GM18868 (cell line): ENCODE measurements around the gene ZNF773.
"Not testable (repeated sequence)": the region's sequence is repeated elsewhere in the genome, so short reads cannot be mapped to it uniquely, and the experiment has no call there.

Source experiments
- ATAC-seq: cut with Tn5 transposase; IDR thresholded peaks from one replicate; pipeline ENCODE4 v1.9.1; 2021; ENCODE audit warnings: mild to moderate bottlenecking, moderate library complexity; ENCODE audit not compliant: unreplicated experiment

The ZNF773 gene

GRCh38 chr19:57499680-57500395, at the start of gene ZNF773:
Gene ZNF773 (plus strand): TSS chr19:57499938. CDS start chr19:57500081, 143 bp downstream.
- ATAC-seq: peak; percentile 98

GRCh38 chr19:57452307-57452706, 47.4 kb upstream of the ZNF773 start:
- no peak for ATAC-seq

- ATAC-seq: no peak
Observed at GRCh38 chr19:57465680-57466381, 33.9 kb upstream of the ZNF773 start.

GRCh38 chr19:57466489-57466888, 33.2 kb upstream of the ZNF773 start:
- no peak for ATAC-seq

GRCh38 chr19:57473646-57474045, 26.1 kb upstream of the ZNF773 start:
- ATAC-seq: no peak

GRCh38 chr19:57477191-57478008, 22.3 kb upstream of the ZNF773 start, which contains the start of gene ZNF772:
Gene ZNF772 (minus strand): TSS chr19:57477566. CDS start chr19:57477309, 257 bp downstream.
- ATAC-seq: peak; percentile 95

- peak; percentile 95 for ATAC-seq
Observed at GRCh38 chr19:57487477-57488298, 12.1 kb upstream of the ZNF773 start, which contains the start of gene ZNF419. Gene ZNF419 (plus strand): TSS chr19:57487750. CDS start chr19:57487951, 201 bp downstream.

- ATAC-seq: not testable (repeated sequence)
Observed at GRCh38 chr19:57488299-57488644, 11.5 kb upstream of the ZNF773 start.

GRCh38 chr19:57499332-57499679, 432 bp upstream of the ZNF773 start:
- ATAC-seq: not testable (repeated sequence)

GRCh38 chr19:57500400-57500799, 662 bp downstream of the ZNF773 start:
- not testable (repeated sequence) for ATAC-seq

- ATAC-seq: no peak
Observed at GRCh38 chr19:57506163-57506562, 6.4 kb downstream of the ZNF773 start.

GRCh38 chr19:57511484-57511883, 11.7 kb downstream of the ZNF773 start:
- ATAC-seq: no peak

- ATAC-seq: no peak
Observed at GRCh38 chr19:57512845-57513244, 13.1 kb downstream of the ZNF773 start.

GRCh38 chr19:57515255-57515654, 15.5 kb downstream of the ZNF773 start:
- no peak for ATAC-seq

- not testable (repeated sequence) for ATAC-seq
Observed at GRCh38 chr19:57518021-57518420, 18.3 kb downstream of the ZNF773 start.

GRCh38 chr19:57527136-57527881, 27.6 kb downstream of the ZNF773 start, which contains the start of gene ZNF549:
Gene ZNF549 (plus strand): TSS chr19:57527356. CDS start chr19:57527574, 218 bp downstream.
- ATAC-seq: peak; percentile 98

- ATAC-seq: no peak
Observed at GRCh38 chr19:57537953-57538547, 38.3 kb downstream of the ZNF773 start.

GRCh38 chr19:57546513-57546912, 46.8 kb downstream of the ZNF773 start:
- ATAC-seq: no peak

GRCh38 chr19:57552432-57552831, 52.7 kb downstream of the ZNF773 start:
- no peak for ATAC-seq
